Measurements from ENCODE around the gene CORO2A.
"Not testable (repeated sequence)": the region's sequence is repeated elsewhere in the genome, so short reads cannot be mapped to it uniquely, and the experiment has no call there.

The CORO2A gene

DNA sequence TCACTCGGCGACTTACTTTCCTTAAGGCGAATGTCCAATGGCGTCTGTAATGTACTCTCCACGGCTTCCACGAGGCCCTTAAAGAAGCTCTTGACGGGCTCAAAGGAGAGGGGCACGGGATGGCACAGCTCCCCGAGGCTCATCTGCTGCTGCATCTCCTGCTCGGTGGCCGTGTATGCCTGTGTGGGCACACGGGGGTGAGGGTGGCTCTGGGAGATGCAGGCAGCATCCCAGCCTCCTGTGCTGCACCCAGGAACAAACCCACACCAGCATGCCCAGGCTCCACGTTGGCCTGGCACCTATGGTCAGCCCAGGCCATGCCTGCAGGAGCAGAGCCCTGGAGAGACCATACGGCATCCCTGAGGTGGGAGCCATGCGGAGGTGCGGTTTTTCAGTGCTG is 97.6 kb downstream of the CORO2A start:
- H3K9me3 ChIP-seq (ENCODE audit: control insufficient read depth in 5 of 5, low read length in 5 of 5), result no peaks in the 10 kb centered on the region
- H3K4me1 ChIP-seq (ENCODE audit: control insufficient read depth in 5 of 5, insufficient read depth in 5 of 5, low read length in 5 of 5), result peaks cover 0 to 18% (median 0%) of the 10 kb centered on the region in 5 donors
- H3K27ac ChIP-seq (ENCODE audit: low read depth, low read length), result no peak overlapping the region

DNA sequence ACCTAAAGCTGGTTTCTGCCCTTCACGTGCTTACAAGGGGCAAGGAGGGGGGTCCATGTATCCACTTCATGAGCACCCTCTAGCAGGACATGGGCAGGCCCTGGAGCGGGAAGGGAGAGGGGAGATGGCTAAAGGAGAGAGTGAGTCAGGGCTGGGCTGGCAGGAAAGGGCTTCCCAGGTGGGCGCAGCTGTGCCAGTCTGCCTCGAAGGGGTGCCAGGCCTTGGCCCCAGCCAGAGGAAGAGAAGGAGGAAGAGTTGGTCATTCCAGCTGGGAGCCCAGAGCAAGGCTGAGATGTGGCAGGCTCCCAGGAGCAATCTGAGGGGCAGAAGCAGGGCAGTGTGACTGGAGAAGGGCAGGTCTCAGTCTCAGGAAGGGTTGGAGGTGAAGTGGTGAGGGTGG is 98.1 kb downstream of the CORO2A start:
- Histone ChIP-seq H3K27me3 (ENCODE audit: control insufficient read depth in 5 of 5, insufficient read depth in 4 of 5, low read length in 5 of 5) (peaks cover 3 to 18% (median 12%) of the 10 kb centered on the region in 5 donors), H3K9ac (ENCODE audit: low read length in 5 of 5) (no peak overlapping the region), H3K36me3 (ENCODE audit: control insufficient read depth in 5 of 5, insufficient read depth in 5 of 5, low read length in 5 of 5) (peaks cover 0 to 15% (median 2%) of the 10 kb centered on the region in 5 donors), H3K4me3 (ENCODE audit: low read depth in 1 of 5, low read length in 5 of 5) (no peak overlapping the region), H3K27ac (ENCODE audit: low read depth, low read length) (no peak overlapping the region), H3K4me1 (ENCODE audit: control insufficient read depth in 5 of 5, insufficient read depth in 5 of 5, low read length in 5 of 5) (peaks cover 0 to 16% (median 0%) of the 10 kb centered on the region in 5 donors), H3K9me3 (ENCODE audit: control insufficient read depth in 5 of 5, low read length in 5 of 5) (no peaks in the 10 kb centered on the region)

More for the DNA sequence above, 97.6 kb downstream of the CORO2A start:
- Histone ChIP-seq H3K4me3 (ENCODE audit: low read depth in 1 of 5, low read length in 5 of 5) (no peak overlapping the region), H3K36me3 (ENCODE audit: control insufficient read depth in 5 of 5, insufficient read depth in 5 of 5, low read length in 5 of 5) (peaks cover 0 to 15% (median 2%) of the 10 kb centered on the region in 5 donors), H3K9ac (ENCODE audit: low read length in 5 of 5) (no peak overlapping the region), H3K27me3 (ENCODE audit: control insufficient read depth in 5 of 5, insufficient read depth in 4 of 5, low read length in 5 of 5) (peaks cover 3 to 20% (median 12%) of the 10 kb centered on the region in 5 donors)

DNA sequence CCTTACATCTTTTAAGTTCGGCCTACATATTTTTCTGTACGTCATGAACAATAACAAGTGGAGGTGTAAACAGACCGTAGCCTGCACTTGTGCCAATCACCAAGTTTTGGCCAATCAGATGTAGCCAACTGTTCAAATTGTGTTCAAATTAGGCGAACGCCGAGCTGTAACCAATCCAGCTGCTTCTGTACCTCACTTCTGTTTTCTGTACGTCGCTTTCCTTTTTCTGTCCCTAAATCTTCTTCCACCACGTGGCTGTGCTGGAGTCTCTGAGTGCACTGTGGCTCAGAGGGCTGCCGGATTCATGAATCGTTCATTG is 99.9 kb downstream of the CORO2A start:
- H3K27ac ChIP-seq (ENCODE audit: low read depth, low read length), result no peak overlapping the region
- H3K27me3 ChIP-seq (ENCODE audit: control insufficient read depth in 5 of 5, insufficient read depth in 4 of 5, low read length in 5 of 5), result peaks cover 3 to 18% (median 12%) of the 10 kb centered on the region in 5 donors
- H3K4me3 ChIP-seq (ENCODE audit: low read depth in 1 of 5, low read length in 5 of 5), result no peak overlapping the region
- H3K4me1 ChIP-seq (ENCODE audit: control insufficient read depth in 5 of 5, insufficient read depth in 5 of 5, low read length in 5 of 5), result peaks cover 0 to 20% (median 5%) of the 10 kb centered on the region in 5 donors
- peaks cover 0 to 10% (median 2%) of the 10 kb centered on the region in 5 donors for H3K36me3 ChIP-seq (ENCODE audit: control insufficient read depth in 5 of 5, insufficient read depth in 5 of 5, low read length in 5 of 5)
- H3K9me3 ChIP-seq (ENCODE audit: control insufficient read depth in 5 of 5, low read length in 5 of 5), result no peaks in the 10 kb centered on the region
- no peak overlapping the region for H3K9ac ChIP-seq (ENCODE audit: low read length in 5 of 5)

- H3K27ac ChIP-seq (ENCODE audit: low read depth, low read length), result no peak overlapping the region
- peaks cover 3 to 18% (median 12%) of the 10 kb centered on the region in 5 donors for H3K27me3 ChIP-seq (ENCODE audit: control insufficient read depth in 5 of 5, insufficient read depth in 4 of 5, low read length in 5 of 5)
- peaks cover 0 to 10% (median 2%) of the 10 kb centered on the region in 5 donors for H3K36me3 ChIP-seq (ENCODE audit: control insufficient read depth in 5 of 5, insufficient read depth in 5 of 5, low read length in 5 of 5)
- no peak overlapping the region for H3K4me3 ChIP-seq (ENCODE audit: low read depth in 1 of 5, low read length in 5 of 5)
- peaks cover 0 to 20% (median 10%) of the 10 kb centered on the region in 5 donors for H3K4me1 ChIP-seq (ENCODE audit: control insufficient read depth in 5 of 5, insufficient read depth in 5 of 5, low read length in 5 of 5)
- no peak overlapping the region for H3K9ac ChIP-seq (ENCODE audit: low read length in 5 of 5)
- H3K9me3 ChIP-seq (ENCODE audit: control insufficient read depth in 5 of 5, low read length in 5 of 5), result no peaks in the 10 kb centered on the region
Measured at GRCh38 chr9:98091735-98092612, 100.5 kb downstream of the CORO2A start.

- not testable (repeated sequence) for H3K9ac ChIP-seq (ENCODE audit: low read length in 5 of 5); H3K27ac ChIP-seq (ENCODE audit: low read depth, low read length); H3K36me3 ChIP-seq (ENCODE audit: control insufficient read depth in 5 of 5, insufficient read depth in 5 of 5, low read length in 5 of 5); H3K4me3 ChIP-seq (ENCODE audit: low read depth in 1 of 5, low read length in 5 of 5); H3K9me3 ChIP-seq (ENCODE audit: control insufficient read depth in 5 of 5, low read length in 5 of 5)
- Histone ChIP-seq H3K27me3 (ENCODE audit: control insufficient read depth in 5 of 5, insufficient read depth in 4 of 5, low read length in 5 of 5) (peaks cover 3 to 18% (median 12%) of the 10 kb centered on the region in 5 donors), H3K4me1 (ENCODE audit: control insufficient read depth in 5 of 5, insufficient read depth in 5 of 5, low read length in 5 of 5) (peaks cover 0 to 18% (median 10%) of the 10 kb centered on the region in 5 donors)
Measured at GRCh38 chr9:98090674-98091073, 101.8 kb downstream of the CORO2A start.

GRCh38 chr9:98087420-98088354 is 104.8 kb downstream of the CORO2A start:
- Histone ChIP-seq H3K9ac (ENCODE audit: low read length in 5 of 5) (no peak overlapping the region), H3K4me3 (ENCODE audit: low read depth in 1 of 5, low read length in 5 of 5) (peak overlapping the region in 4 of 5 donors; percentile 48 to 57 (median 52))

DNA sequence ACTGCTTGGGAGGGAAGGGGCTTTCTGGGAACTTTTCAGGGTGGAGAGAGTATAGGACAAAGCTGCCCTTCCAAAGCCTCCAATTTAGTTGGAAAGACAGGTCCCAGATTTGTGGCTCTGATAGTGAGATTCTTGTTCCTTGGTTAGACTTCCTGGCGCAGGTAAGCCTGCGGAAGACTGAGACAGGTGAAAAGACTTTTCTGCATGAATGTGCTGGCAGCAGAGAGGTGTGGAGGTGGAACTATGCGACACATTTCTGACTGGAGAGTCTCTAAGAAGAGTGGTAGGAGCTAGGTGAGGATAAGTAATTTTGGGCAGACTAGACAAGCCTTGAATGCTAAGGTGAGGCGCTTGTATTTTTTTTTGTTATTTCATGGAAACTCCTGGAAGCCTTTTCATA is 106.0 kb downstream of the CORO2A start:
- Histone ChIP-seq H3K36me3 (ENCODE audit: control insufficient read depth in 5 of 5, insufficient read depth in 5 of 5, low read length in 5 of 5) (peaks cover 0 to 23% (median 15%) of the 10 kb centered on the region in 5 donors), H3K4me3 (ENCODE audit: low read depth in 1 of 5, low read length in 5 of 5) (no peak overlapping the region), H3K27me3 (ENCODE audit: control insufficient read depth in 5 of 5, insufficient read depth in 4 of 5, low read length in 5 of 5) (peaks cover 0 to 4% (median 0%) of the 10 kb centered on the region in 5 donors), H3K4me1 (ENCODE audit: control insufficient read depth in 5 of 5, insufficient read depth in 5 of 5, low read length in 5 of 5) (peaks cover 5 to 22% (median 17%) of the 10 kb centered on the region in 5 donors), H3K27ac (ENCODE audit: low read depth, low read length) (no peak overlapping the region), H3K9me3 (ENCODE audit: control insufficient read depth in 5 of 5, low read length in 5 of 5) (no peaks in the 10 kb centered on the region), H3K9ac (ENCODE audit: low read length in 5 of 5) (no peak overlapping the region)

More at GRCh38 chr9:98087420-98088354, 104.8 kb downstream of the CORO2A start:
- H3K4me1 ChIP-seq (ENCODE audit: control insufficient read depth in 5 of 5, insufficient read depth in 5 of 5, low read length in 5 of 5), result peaks cover 4 to 21% (median 14%) of the 10 kb centered on the region in 5 donors
- no peak overlapping the region for H3K27ac ChIP-seq (ENCODE audit: low read depth, low read length)
- H3K27me3 ChIP-seq (ENCODE audit: control insufficient read depth in 5 of 5, insufficient read depth in 4 of 5, low read length in 5 of 5), result peaks cover 0 to 8% (median 3%) of the 10 kb centered on the region in 5 donors
- H3K9me3 ChIP-seq (ENCODE audit: control insufficient read depth in 5 of 5, low read length in 5 of 5), result no peaks in the 10 kb centered on the region
- peaks cover 0 to 11% (median 4%) of the 10 kb centered on the region in 5 donors for H3K36me3 ChIP-seq (ENCODE audit: control insufficient read depth in 5 of 5, insufficient read depth in 5 of 5, low read length in 5 of 5)

DNA sequence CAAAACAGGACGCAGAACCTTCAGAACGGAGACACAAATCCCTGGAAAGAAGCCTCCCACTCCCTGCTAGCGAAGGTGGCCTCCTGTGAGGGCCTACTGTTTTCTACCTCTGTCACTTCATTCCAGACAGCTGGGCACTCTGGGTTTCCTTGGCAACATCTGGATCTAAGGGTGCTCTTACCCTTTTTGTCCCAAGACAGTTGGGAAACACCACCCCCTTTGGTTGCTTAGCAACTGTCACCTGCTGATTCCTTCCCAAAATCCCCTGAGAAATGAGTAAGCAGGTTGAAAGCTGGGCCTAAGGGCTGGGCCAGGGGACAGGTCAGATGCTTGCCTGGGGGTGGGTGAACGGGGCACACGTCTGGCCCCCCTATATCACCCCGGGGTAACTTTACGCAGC is 106.5 kb downstream of the CORO2A start:
- H3K27me3 ChIP-seq (ENCODE audit: control insufficient read depth in 5 of 5, insufficient read depth in 4 of 5, low read length in 5 of 5), result peaks cover 0 to 4% (median 0%) of the 10 kb centered on the region in 5 donors
- no peak overlapping the region for H3K27ac ChIP-seq (ENCODE audit: low read depth, low read length)
- no peaks in the 10 kb centered on the region for H3K9me3 ChIP-seq (ENCODE audit: control insufficient read depth in 5 of 5, low read length in 5 of 5)
- peaks cover 5 to 26% (median 17%) of the 10 kb centered on the region in 5 donors for H3K4me1 ChIP-seq (ENCODE audit: control insufficient read depth in 5 of 5, insufficient read depth in 5 of 5, low read length in 5 of 5)
- H3K36me3 ChIP-seq (ENCODE audit: control insufficient read depth in 5 of 5, insufficient read depth in 5 of 5, low read length in 5 of 5), result peaks cover 0 to 28% (median 21%) of the 10 kb centered on the region in 5 donors
- H3K4me3 ChIP-seq (ENCODE audit: low read depth in 1 of 5, low read length in 5 of 5), result no peak overlapping the region
- no peak overlapping the region for H3K9ac ChIP-seq (ENCODE audit: low read length in 5 of 5)

DNA sequence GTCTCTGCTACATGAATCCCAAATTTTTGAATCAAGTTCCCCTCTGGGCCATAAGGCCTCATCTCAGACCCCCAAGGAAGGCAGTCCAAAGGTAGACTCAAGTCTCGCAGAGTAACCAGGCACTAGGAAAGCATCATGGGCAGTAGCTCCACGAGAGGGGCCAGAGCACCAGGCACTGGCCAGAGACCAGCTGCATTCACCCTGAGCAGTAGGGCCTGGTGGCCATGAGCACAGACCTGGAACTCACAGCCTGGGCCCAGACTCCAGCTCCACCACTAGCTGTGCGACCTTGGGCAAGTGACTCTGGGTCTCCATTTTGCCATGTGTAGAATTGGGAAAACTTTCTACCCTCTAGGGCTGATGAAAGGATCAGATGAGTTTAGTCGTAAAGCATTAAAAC is 107.4 kb downstream of the CORO2A start:
- H3K4me3 ChIP-seq (ENCODE audit: low read depth in 1 of 5, low read length in 5 of 5), result no peak overlapping the region
- H3K27ac ChIP-seq (ENCODE audit: low read depth, low read length), result no peak overlapping the region
- H3K36me3 ChIP-seq (ENCODE audit: control insufficient read depth in 5 of 5, insufficient read depth in 5 of 5, low read length in 5 of 5), result peaks cover 0 to 36% (median 26%) of the 10 kb centered on the region in 5 donors

More for the DNA sequence above, 107.4 kb downstream of the CORO2A start:
- Histone ChIP-seq H3K9me3 (ENCODE audit: control insufficient read depth in 5 of 5, low read length in 5 of 5) (no peaks in the 10 kb centered on the region), H3K27me3 (ENCODE audit: control insufficient read depth in 5 of 5, insufficient read depth in 4 of 5, low read length in 5 of 5) (peaks cover 0 to 1% (median 0%) of the 10 kb centered on the region in 5 donors), H3K9ac (ENCODE audit: low read length in 5 of 5) (no peak overlapping the region), H3K4me1 (ENCODE audit: control insufficient read depth in 5 of 5, insufficient read depth in 5 of 5, low read length in 5 of 5) (peaks cover 5 to 28% (median 17%) of the 10 kb centered on the region in 5 donors)
